ENCODE measurements around the gene CCDC7.
"Not testable (repeated sequence)": the region's sequence is repeated elsewhere in the genome, so short reads cannot be mapped to it uniquely, and the experiment has no call there.

CCDC7 gene

GRCh38 chr10:32744321-32744720 is 298.4 kb downstream of the CCDC7 start:
- no peak for DNase-seq

GRCh38 chr10:32746869-32747268 is 300.9 kb downstream of the CCDC7 start:
- DNase-seq, result no peak

- DNase-seq, result no peak
Measured at GRCh38 chr10:32751582-32751981, 305.6 kb downstream of the CCDC7 start.

GRCh38 chr10:32754900-32755299 is 309.0 kb downstream of the CCDC7 start:
- DNase-seq, result not testable (repeated sequence)

GRCh38 chr10:32771217-32771616 is 325.3 kb downstream of the CCDC7 start:
- DNase-seq, result no peak

- DNase-seq, result no peak
Measured at GRCh38 chr10:32773105-32773504, 327.2 kb downstream of the CCDC7 start.

- DNase-seq, result no peak
Measured at GRCh38 chr10:32786968-32787367, 341.0 kb downstream of the CCDC7 start.

- DNase-seq, result no peak
Measured at GRCh38 chr10:32787690-32788284, 341.8 kb downstream of the CCDC7 start.

GRCh38 chr10:32788359-32788758 is 342.4 kb downstream of the CCDC7 start:
- no peak for DNase-seq

GRCh38 chr10:32790483-32790882 is 344.5 kb downstream of the CCDC7 start:
- no peak for DNase-seq

- DNase-seq, result no peak
Measured at GRCh38 chr10:32793033-32793432, 347.1 kb downstream of the CCDC7 start.

GRCh38 chr10:32795598-32796183 is 349.8 kb downstream of the CCDC7 start:
- DNase-seq, result peak; percentile 48

- not testable (repeated sequence) for DNase-seq
Measured at GRCh38 chr10:32797393-32797792, 351.5 kb downstream of the CCDC7 start.

GRCh38 chr10:32846974-32847373 is 401.0 kb downstream of the CCDC7 start:
- no peak for DNase-seq

- no peak for DNase-seq
Measured at GRCh38 chr10:32851301-32851700, 405.4 kb downstream of the CCDC7 start.

GRCh38 chr10:32854435-32854834 is 408.5 kb downstream of the CCDC7 start:
- DNase-seq, result no peak

GRCh38 chr10:32865170-32865569 is 419.2 kb downstream of the CCDC7 start:
- no peak for DNase-seq

- no peak for DNase-seq
Measured at GRCh38 chr10:32877915-32878314, 432.0 kb downstream of the CCDC7 start.

- no peak for DNase-seq
Measured at GRCh38 chr10:32878646-32879045, 432.7 kb downstream of the CCDC7 start.

GRCh38 chr10:32882076-32882475 is 436.1 kb downstream of the CCDC7 start:
- no peak for DNase-seq

GRCh38 chr10:32887481-32887880 is 441.5 kb downstream of the CCDC7 start:
- DNase-seq, result no peak

GRCh38 chr10:32888161-32888927 is 442.4 kb downstream of the CCDC7 start:
- no peak for DNase-seq

- DNase-seq, result peak; percentile 15
Measured at GRCh38 chr10:32889631-32890212, 443.8 kb downstream of the CCDC7 start.

- no peak for DNase-seq
Measured at GRCh38 chr10:32890444-32890843, 444.5 kb downstream of the CCDC7 start.

Data from CD4-positive, alpha-beta T cell treated with Interleukin-4 for 4 hours (primary cell).